ENCODE data around the gene IGF1R.

The IGF1R gene

GRCh38 chr15:98798375-98798893 is 150.1 kb downstream of the IGF1R start:
- no peaks in the 10 kb centered on the region for H3K36me3 ChIP-seq (ENCODE audit: control insufficient read depth in 5 of 5, insufficient read depth in 5 of 5, low read length in 5 of 5)
- H3K4me1 ChIP-seq (ENCODE audit: control insufficient read depth in 5 of 5, insufficient read depth in 5 of 5, low read length in 5 of 5) = peaks cover 9 to 32% (median 25%) of the 10 kb centered on the region in 5 donors
- no peak overlapping the region for H3K27ac ChIP-seq (ENCODE audit: low read depth, low read length)
- H3K27me3 ChIP-seq (ENCODE audit: control insufficient read depth in 5 of 5, insufficient read depth in 4 of 5, low read length in 5 of 5) = peaks cover 0 to 4% (median 0%) of the 10 kb centered on the region in 5 donors
- H3K4me3 ChIP-seq (ENCODE audit: low read depth in 1 of 5, low read length in 5 of 5) = no peak overlapping the region
- no peak overlapping the region for H3K9ac ChIP-seq (ENCODE audit: low read length in 5 of 5)
- H3K9me3 ChIP-seq (ENCODE audit: control insufficient read depth in 5 of 5, low read length in 5 of 5) = no peaks in the 10 kb centered on the region

DNA sequence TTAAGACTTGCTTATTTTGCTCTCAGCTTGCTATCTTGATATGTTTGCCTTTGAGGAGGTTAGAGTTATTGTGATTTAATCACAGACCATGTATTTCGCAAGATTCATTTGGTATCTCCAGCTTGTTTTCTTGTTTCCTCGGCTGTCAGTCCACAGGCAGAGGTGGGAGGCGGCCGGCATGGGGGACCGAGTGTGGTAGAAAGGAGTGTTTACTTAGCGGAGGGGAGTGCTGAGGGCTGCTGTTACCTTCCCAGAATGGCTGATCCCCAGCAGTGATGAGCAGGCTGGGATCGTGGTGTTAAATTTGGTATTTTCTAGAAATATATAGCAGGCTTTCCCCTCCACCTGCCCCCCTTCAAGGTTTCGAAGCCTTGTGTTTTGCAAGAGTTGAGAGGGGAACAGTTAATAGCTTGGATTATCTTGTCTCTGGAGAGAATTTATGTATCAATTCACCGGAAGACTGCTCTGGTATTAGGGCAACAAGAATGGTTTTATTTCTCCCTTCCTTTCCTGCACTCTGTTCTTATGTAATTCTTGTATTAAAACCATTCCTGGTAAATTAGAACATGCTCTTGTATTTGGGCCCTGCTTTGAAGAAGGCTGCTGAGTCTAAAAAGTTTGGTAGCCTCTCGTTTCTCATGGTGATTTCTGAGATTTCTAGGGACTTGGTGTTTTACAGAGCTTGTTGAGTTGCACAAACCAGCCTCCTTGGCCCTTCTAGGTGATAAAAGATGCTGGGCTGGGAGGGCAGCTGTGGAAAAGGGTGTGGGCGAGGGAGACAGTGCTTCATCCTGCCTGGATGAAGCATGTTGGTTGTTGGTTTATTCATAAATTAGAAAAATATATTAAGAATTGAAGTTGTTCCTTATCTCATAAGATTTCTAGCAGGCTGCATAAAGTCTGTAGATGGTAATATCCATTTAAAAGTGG is 151.4 kb downstream of the IGF1R start:
- H3K27ac ChIP-seq (ENCODE audit: low read depth, low read length) = peak overlapping the region; percentile 33
- no peaks in the 10 kb centered on the region for H3K36me3 ChIP-seq (ENCODE audit: control insufficient read depth in 5 of 5, insufficient read depth in 5 of 5, low read length in 5 of 5)
- H3K27me3 ChIP-seq (ENCODE audit: control insufficient read depth in 5 of 5, insufficient read depth in 4 of 5, low read length in 5 of 5) = peaks cover 0 to 4% (median 0%) of the 10 kb centered on the region in 5 donors
- no peak overlapping the region for H3K9ac ChIP-seq (ENCODE audit: low read length in 5 of 5)
- peaks cover 9 to 32% (median 25%) of the 10 kb centered on the region in 5 donors for H3K4me1 ChIP-seq (ENCODE audit: control insufficient read depth in 5 of 5, insufficient read depth in 5 of 5, low read length in 5 of 5)
- H3K4me3 ChIP-seq (ENCODE audit: low read depth in 1 of 5, low read length in 5 of 5) = peak overlapping the region in 1 of 5 donors; percentile 9
- no peaks in the 10 kb centered on the region for H3K9me3 ChIP-seq (ENCODE audit: control insufficient read depth in 5 of 5, low read length in 5 of 5)

GRCh38 chr15:98800437-98801233 is 152.3 kb downstream of the IGF1R start:
- peaks cover 0 to 4% (median 0%) of the 10 kb centered on the region in 5 donors for H3K27me3 ChIP-seq (ENCODE audit: control insufficient read depth in 5 of 5, insufficient read depth in 4 of 5, low read length in 5 of 5)
- H3K9me3 ChIP-seq (ENCODE audit: control insufficient read depth in 5 of 5, low read length in 5 of 5) = no peaks in the 10 kb centered on the region
- peak overlapping the region; percentile 11 for H3K27ac ChIP-seq (ENCODE audit: low read depth, low read length)
- H3K4me3 ChIP-seq (ENCODE audit: low read depth in 1 of 5, low read length in 5 of 5) = peak overlapping the region in 1 of 5 donors; percentile 17
- no peaks in the 10 kb centered on the region for H3K36me3 ChIP-seq (ENCODE audit: control insufficient read depth in 5 of 5, insufficient read depth in 5 of 5, low read length in 5 of 5)
- peaks cover 9 to 32% (median 25%) of the 10 kb centered on the region in 5 donors for H3K4me1 ChIP-seq (ENCODE audit: control insufficient read depth in 5 of 5, insufficient read depth in 5 of 5, low read length in 5 of 5)
- no peak overlapping the region for H3K9ac ChIP-seq (ENCODE audit: low read length in 5 of 5)

DNA sequence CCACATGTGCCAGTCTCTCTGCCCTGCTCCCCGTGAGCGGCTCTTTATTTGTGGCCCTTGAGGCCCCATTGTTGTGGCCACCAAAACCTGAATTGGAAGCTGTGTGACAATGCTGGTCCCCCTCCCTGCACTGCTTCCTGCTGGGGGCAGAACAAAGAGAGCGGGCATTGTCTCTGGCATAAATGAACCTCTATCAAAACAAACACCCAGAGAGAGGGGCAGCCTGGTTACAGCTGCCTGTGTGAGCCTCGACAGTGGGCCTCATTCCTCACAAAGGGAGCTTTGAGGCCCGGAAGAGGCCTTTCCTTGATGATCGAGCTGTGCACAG is 152.9 kb downstream of the IGF1R start:
- Histone ChIP-seq H3K4me3 (ENCODE audit: low read depth in 1 of 5, low read length in 5 of 5) (no peak overlapping the region), H3K27ac (ENCODE audit: low read depth, low read length) (peak overlapping the region; percentile 11), H3K9ac (ENCODE audit: low read length in 5 of 5) (no peak overlapping the region)

DNA sequence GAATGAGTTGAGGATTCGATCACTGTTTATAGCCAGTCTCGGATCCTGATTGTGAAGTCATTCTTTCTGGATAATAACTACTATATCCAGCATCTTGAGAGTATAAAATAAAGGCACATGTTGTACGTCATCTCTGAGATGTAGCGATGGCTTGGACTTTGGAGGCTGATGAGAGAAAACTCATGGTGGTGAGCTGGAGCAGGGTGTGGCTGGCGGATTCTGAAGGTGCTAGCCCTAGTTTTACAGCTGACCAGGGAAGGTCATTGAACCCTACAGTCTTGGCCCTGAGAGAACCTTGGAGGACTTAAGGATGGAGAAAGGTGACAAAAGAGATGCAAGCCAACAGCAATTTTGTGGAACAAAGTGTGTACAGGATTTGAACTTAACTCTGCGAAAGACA is 153.8 kb downstream of the IGF1R start:
- Histone ChIP-seq H3K27me3 (ENCODE audit: control insufficient read depth in 5 of 5, insufficient read depth in 4 of 5, low read length in 5 of 5) (peaks cover 0 to 3% (median 0%) of the 10 kb centered on the region in 5 donors), H3K4me3 (ENCODE audit: low read depth in 1 of 5, low read length in 5 of 5) (no peak overlapping the region), H3K36me3 (ENCODE audit: control insufficient read depth in 5 of 5, insufficient read depth in 5 of 5, low read length in 5 of 5) (no peaks in the 10 kb centered on the region), H3K9me3 (ENCODE audit: control insufficient read depth in 5 of 5, low read length in 5 of 5) (no peaks in the 10 kb centered on the region), H3K4me1 (ENCODE audit: control insufficient read depth in 5 of 5, insufficient read depth in 5 of 5, low read length in 5 of 5) (peaks cover 9 to 35% (median 25%) of the 10 kb centered on the region in 5 donors), H3K9ac (ENCODE audit: low read length in 5 of 5) (no peak overlapping the region), H3K27ac (ENCODE audit: low read depth, low read length) (no peak overlapping the region)

More for the DNA sequence above, 152.9 kb downstream of the IGF1R start:
- Histone ChIP-seq H3K27me3 (ENCODE audit: control insufficient read depth in 5 of 5, insufficient read depth in 4 of 5, low read length in 5 of 5) (peaks cover 0 to 4% (median 0%) of the 10 kb centered on the region in 5 donors), H3K9me3 (ENCODE audit: control insufficient read depth in 5 of 5, low read length in 5 of 5) (no peaks in the 10 kb centered on the region), H3K36me3 (ENCODE audit: control insufficient read depth in 5 of 5, insufficient read depth in 5 of 5, low read length in 5 of 5) (no peaks in the 10 kb centered on the region), H3K4me1 (ENCODE audit: control insufficient read depth in 5 of 5, insufficient read depth in 5 of 5, low read length in 5 of 5) (peaks cover 9 to 32% (median 25%) of the 10 kb centered on the region in 5 donors)

DNA sequence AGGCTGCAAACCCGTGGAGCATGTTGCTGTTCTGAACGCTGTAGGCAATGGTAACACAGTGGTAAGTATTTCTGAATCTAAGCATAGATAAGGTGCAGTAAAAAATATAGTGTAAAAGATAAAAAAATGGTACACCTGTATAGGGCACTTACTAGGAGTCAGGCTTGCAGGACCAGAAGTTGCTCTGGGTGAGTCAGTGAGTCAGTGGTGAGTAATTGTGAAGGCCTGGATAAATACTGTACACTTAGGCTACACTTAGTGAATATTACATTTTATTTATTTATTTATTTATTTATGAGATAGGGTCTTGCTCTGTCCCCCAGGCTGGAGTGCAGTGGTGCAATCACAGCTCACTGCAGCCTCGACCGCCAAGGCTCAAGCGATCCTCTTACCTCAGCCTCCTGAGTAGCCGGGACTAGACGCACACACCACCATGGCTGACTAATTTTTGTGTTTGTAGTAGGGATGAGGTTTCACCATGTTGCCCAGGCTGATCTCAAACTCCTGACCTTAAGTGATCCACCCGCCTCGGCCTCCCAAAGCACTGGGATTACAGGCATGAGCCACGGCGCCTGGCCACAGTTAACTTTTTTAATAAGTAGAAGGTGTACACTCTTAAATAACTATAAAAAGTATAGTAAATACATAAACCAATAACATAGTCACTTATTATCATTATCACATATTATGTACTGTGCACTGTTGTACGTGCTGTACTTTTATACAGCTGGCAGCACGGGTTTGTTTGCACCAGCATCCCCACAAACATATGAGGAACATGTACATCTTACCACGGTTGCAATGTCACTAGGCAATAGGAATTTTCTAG is 155.1 kb downstream of the IGF1R start:
- peaks cover 9 to 39% (median 25%) of the 10 kb centered on the region in 5 donors for H3K4me1 ChIP-seq (ENCODE audit: control insufficient read depth in 5 of 5, insufficient read depth in 5 of 5, low read length in 5 of 5)
- no peak overlapping the region for H3K9ac ChIP-seq (ENCODE audit: low read length in 5 of 5)
- H3K27ac ChIP-seq (ENCODE audit: low read depth, low read length) = no peak overlapping the region

DNA sequence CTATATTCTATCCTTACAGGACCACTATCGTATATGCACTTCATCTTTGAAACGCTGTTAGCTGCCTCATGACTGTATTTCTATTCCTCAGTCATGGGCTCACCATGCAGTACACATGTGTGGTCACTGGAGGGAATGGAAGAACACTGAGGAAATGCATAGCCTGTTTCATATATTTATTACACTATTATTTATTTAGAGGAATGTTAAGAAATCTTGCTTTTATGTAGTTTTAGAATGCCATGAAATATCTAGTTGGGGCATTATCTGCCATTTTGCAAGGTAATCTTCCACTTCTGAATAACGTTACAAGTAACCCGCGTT is 155.7 kb downstream of the IGF1R start:
- Histone ChIP-seq H3K9me3 (ENCODE audit: control insufficient read depth in 5 of 5, low read length in 5 of 5) (no peaks in the 10 kb centered on the region), H3K9ac (ENCODE audit: low read length in 5 of 5) (no peak overlapping the region), H3K4me3 (ENCODE audit: low read depth in 1 of 5, low read length in 5 of 5) (no peak overlapping the region), H3K27me3 (ENCODE audit: control insufficient read depth in 5 of 5, insufficient read depth in 4 of 5, low read length in 5 of 5) (no peaks in the 10 kb centered on the region), H3K27ac (ENCODE audit: low read depth, low read length) (no peak overlapping the region), H3K36me3 (ENCODE audit: control insufficient read depth in 5 of 5, insufficient read depth in 5 of 5, low read length in 5 of 5) (no peaks in the 10 kb centered on the region), H3K4me1 (ENCODE audit: control insufficient read depth in 5 of 5, insufficient read depth in 5 of 5, low read length in 5 of 5) (peaks cover 9 to 35% (median 25%) of the 10 kb centered on the region in 5 donors)

More for the DNA sequence above, 155.1 kb downstream of the IGF1R start:
- Histone ChIP-seq H3K27me3 (ENCODE audit: control insufficient read depth in 5 of 5, insufficient read depth in 4 of 5, low read length in 5 of 5) (peaks cover 0 to under 1% (median 0%) of the 10 kb centered on the region in 5 donors), H3K36me3 (ENCODE audit: control insufficient read depth in 5 of 5, insufficient read depth in 5 of 5, low read length in 5 of 5) (no peaks in the 10 kb centered on the region), H3K4me3 (ENCODE audit: low read depth in 1 of 5, low read length in 5 of 5) (no peak overlapping the region), H3K9me3 (ENCODE audit: control insufficient read depth in 5 of 5, low read length in 5 of 5) (no peaks in the 10 kb centered on the region)

DNA sequence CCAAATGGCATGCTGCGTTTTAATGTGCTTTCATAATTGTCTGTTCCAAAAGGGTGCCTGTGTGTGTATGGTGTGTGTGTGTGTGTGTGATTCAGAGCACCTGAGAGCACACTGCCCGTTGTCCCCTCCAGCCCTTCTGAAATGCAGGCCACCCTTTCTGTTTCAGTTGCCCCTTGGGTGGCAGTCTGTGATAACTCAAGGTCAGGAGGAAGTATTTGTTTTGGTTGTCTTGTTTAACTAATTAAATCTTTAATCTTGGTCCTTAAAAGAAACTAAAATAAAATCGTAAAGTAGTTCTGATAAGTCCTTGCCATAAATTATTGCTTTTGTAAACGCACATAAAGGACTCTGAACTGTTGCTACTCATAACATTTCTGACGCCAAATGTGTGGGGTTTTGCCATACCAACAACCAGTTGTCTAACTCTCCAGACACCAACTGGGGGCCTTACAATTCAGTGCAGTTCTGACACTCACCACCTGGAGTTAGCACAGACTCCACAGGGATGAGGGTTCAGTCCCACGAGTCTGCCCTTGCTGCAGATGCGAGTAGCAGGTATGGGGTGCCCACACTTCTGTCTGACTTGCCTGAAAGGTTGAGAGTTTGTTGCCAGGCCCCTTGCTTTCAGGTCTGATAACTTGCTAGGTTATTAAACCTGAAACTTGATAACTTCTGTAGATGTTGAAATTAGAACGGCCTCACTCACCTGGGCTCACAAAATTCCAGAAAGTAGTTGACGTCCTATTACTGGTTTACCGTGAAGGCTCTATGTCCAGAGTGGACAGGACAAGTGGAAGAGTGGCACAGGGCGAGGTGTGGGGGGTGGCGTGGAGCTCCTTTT is 157.3 kb downstream of the IGF1R start:
- Histone ChIP-seq H3K9ac (ENCODE audit: low read length in 5 of 5) (no peak overlapping the region), H3K4me3 (ENCODE audit: low read depth in 1 of 5, low read length in 5 of 5) (no peak overlapping the region), H3K9me3 (ENCODE audit: control insufficient read depth in 5 of 5, low read length in 5 of 5) (no peaks in the 10 kb centered on the region), H3K4me1 (ENCODE audit: control insufficient read depth in 5 of 5, insufficient read depth in 5 of 5, low read length in 5 of 5) (peaks cover 5 to 19% (median 13%) of the 10 kb centered on the region in 5 donors), H3K27ac (ENCODE audit: low read depth, low read length) (no peak overlapping the region), H3K36me3 (ENCODE audit: control insufficient read depth in 5 of 5, insufficient read depth in 5 of 5, low read length in 5 of 5) (no peaks in the 10 kb centered on the region), H3K27me3 (ENCODE audit: control insufficient read depth in 5 of 5, insufficient read depth in 4 of 5, low read length in 5 of 5) (no peaks in the 10 kb centered on the region)
